ENCODE measurements around the gene RRP12.

DNA sequence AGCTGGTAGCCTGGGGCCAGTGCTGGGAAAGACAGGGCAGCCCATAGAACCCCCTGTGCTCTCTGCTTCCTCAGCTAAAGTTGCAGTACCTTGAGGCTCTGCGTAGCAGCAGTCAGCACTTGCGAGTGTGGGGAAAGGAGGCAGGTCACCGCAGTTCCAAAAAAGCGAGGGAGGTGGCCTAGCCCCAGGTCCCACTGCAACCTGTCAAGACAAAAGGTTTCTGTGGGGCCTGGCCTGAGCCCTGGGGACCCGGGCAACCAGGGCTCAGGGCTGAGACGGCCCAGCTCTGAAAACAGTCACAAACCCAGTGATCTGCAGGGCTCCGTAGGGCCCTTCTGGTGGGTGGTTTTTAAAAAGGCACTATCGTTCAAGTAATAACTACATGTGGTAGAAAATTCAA, 19.5 kb downstream of the RRP12 start:
- TF ChIP-seq, protein P1, sequence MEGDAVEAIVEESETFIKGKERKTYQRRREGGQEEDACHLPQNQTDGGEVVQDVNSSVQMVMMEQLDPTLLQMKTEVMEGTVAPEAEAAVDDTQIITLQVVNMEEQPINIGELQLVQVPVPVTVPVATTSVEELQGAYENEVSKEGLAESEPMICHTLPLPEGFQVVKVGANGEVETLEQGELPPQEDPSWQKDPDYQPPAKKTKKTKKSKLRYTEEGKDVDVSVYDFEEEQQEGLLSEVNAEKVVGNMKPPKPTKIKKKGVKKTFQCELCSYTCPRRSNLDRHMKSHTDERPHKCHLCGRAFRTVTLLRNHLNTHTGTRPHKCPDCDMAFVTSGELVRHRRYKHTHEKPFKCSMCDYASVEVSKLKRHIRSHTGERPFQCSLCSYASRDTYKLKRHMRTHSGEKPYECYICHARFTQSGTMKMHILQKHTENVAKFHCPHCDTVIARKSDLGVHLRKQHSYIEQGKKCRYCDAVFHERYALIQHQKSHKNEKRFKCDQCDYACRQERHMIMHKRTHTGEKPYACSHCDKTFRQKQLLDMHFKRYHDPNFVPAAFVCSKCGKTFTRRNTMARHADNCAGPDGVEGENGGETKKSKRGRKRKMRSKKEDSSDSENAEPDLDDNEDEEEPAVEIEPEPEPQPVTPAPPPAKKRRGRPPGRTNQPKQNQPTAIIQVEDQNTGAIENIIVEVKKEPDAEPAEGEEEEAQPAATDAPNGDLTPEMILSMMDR (IDR thresholded peaks at IDR 0.05; ENCODE audit: low read length), result no peak
- TF ChIP-seq EZH2 (IDR thresholded peaks at IDR 0.05; ENCODE audit: borderline replicate concordance, low read length), result no peak

Data from OCI-LY1 (cell line).